Measurements from ENCODE around the gene ITGB5.

GRCh38 chr3:124772081-124772831 lies 114.9 kb downstream of the ITGB5 start:
- TF ChIP-seq POLR2AphosphoS5 (IDR thresholded peaks at IDR 0.05; ENCODE audit: insufficient read depth in 1 of 2, low read depth in 1 of 2) (peak; percentile 20 to 67), CTCF (IDR thresholded peaks at IDR 0.05) (no peak)
